Coronary artery (tissue), 2 donors: Measurements from ENCODE around the gene SH2D6.
"Not testable (repeated sequence)": the region's sequence is repeated elsewhere in the genome, so short reads cannot be mapped to it uniquely, and the experiment has no call there.

Source experiments
- DNase-seq: peaks from one replicate; pipeline ENCODE4 v3.0.0-alpha.2; 2017; ENCODE audit warnings: low spot score
- H3K27ac ChIP-seq, 2 donors: fragments of 200-600 bp; sonication (generic); one replicate each; pipeline ENCODE4 v1.5.1; 2016 to 2019
- H3K4me3 ChIP-seq: fragments of 200-600 bp; sonication (generic); 2 replicates; pipeline ENCODE4 v1.5.1; 2016; ENCODE audit warnings: mild to moderate bottlenecking, moderate library complexity
- TF ChIP-seq, protein P1 (sequence below): fragments of 200-600 bp; sonication (generic); IDR thresholded peaks from one replicate; pipeline ENCODE4 v1.5.1; 2019; ENCODE audit warnings: antibody characterized with exemption

SH2D6 gene

DNA sequence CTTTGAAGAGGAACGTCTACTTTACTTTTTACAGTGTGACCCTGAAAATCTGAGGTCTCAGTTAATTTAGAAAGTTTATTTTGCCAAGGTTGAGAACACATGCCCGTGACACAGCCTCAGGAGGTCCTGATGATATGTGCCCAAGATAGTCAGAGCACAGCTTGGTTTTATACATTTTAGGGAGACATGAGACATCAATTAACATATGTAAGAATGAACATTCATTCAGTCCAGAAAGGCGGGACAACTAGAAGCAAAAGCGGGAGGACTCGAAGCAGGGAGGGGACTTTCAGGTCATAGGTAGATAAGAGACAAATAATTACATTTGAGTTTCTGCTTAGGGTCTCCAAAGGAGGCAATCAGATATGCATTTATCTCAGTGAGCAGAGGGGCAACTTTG is 40.3 kb upstream of the SH2D6 start:
- Histone ChIP-seq H3K27ac (no peak overlapping the region), H3K4me3 (no peak overlapping the region)
- peak; percentile 11 for DNase-seq
- TF ChIP-seq, protein P1, sequence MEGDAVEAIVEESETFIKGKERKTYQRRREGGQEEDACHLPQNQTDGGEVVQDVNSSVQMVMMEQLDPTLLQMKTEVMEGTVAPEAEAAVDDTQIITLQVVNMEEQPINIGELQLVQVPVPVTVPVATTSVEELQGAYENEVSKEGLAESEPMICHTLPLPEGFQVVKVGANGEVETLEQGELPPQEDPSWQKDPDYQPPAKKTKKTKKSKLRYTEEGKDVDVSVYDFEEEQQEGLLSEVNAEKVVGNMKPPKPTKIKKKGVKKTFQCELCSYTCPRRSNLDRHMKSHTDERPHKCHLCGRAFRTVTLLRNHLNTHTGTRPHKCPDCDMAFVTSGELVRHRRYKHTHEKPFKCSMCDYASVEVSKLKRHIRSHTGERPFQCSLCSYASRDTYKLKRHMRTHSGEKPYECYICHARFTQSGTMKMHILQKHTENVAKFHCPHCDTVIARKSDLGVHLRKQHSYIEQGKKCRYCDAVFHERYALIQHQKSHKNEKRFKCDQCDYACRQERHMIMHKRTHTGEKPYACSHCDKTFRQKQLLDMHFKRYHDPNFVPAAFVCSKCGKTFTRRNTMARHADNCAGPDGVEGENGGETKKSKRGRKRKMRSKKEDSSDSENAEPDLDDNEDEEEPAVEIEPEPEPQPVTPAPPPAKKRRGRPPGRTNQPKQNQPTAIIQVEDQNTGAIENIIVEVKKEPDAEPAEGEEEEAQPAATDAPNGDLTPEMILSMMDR, result no peak

DNA sequence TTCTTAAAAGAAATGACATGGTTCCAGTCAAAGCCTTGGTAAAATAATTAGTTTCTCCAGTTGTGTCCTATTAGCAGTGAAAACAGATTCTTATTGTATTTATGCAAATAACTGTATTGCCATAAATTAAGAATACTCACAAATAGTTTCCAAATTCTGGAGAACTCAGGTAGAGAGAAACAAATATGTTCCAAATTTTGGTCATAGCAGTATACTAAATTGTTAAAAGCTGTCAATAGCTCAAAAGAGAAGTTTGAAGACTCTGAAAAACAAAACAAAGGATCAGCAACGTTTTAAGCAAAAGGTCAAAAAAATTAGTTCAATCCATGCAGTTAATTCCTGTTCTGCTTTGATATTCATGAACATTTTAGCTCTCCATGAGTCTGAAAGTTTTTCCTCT is 38.5 kb upstream of the SH2D6 start:
- TF ChIP-seq, protein P1, result no peak
- Histone ChIP-seq H3K4me3 (no peak overlapping the region), H3K27ac (no peak overlapping the region)
- no peak for DNase-seq

DNA sequence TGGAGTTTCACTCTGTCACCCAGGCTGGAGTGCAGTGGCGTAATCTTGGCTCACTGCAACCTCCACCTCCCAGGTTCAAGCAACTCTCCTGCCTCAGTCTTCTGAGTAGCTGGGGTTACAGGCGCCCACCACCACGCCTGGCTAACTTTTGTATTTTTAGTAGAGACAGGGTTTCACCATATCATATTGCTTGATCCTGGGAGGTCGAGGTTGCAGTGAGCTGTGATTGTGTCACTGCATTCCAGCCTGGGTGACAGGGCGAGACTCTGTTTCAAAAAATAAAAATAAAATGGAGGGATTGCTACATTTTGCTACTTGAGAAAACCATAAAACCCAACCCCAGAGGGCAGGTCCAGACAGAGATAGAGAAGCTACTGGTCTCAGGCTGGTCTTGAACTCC is 35.4 kb upstream of the SH2D6 start:
- not testable (repeated sequence) for H3K27ac ChIP-seq, DNase-seq, H3K4me3 ChIP-seq

DNA sequence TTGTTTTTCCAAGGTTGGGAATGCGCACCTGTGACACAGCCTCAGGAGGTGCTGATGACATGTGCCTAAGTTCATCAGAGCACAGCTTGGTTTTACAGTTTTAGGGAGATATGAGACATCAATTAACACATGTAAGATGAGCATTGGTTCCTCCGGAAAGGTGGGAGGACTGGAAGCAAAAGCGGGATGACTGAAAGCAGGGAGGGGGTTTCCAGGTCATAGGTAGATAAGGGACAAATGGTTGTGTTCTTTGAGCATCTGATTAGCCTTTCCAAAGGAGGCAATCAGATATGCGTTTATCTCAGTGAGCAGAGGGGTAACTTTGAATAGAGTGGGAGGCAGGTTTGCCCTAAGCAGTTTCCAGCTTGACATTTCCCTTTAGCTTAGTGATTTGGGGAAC is 34.7 kb upstream of the SH2D6 start:
- TF ChIP-seq, protein P1, result no peak
- Histone ChIP-seq H3K27ac (no peak overlapping the region), H3K4me3 (no peak overlapping the region)
- DNase-seq, result no peak

DNA sequence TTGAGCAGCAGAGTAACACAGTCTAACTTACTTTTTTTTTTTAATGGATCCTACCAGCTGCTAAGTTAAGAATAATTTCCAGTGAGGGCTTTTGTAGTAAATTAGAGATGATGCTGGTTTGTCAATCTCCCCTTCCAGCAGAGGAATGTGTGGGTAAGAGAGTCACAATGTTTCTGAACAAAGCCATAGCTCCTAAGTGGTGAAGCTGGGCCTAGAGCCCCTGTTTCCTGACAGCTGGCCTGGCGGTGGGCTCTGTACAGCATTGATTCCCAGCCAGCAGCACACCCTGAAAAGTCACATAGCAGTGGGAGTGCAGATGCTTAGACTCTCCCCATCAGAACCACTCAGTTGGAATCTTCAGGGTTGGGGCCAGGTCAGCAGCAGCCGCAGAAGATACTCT is 32.8 kb upstream of the SH2D6 start:
- DNase-seq, result no peak
- TF ChIP-seq, protein P1, result no peak
- Histone ChIP-seq H3K27ac (no peak overlapping the region), H3K4me3 (no peak overlapping the region)

DNA sequence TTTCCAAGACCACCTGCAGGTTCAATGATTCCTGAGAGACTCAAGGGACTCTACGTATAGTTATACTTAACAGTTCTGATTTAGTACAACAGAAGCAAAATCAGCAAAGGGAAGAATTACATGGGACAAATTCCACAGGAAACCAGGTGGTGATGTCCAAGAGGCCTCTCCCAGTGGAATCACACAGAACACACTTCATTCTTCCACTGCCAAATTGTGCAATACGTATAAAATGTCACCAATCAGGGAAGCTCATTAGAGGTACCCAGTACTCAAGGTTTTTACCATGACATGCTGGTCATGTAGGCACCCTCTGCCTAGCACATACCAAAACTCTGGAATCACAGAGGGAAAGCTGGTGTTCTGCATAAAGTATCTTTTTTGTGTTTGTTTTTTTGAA is 30.8 kb upstream of the SH2D6 start:
- Histone ChIP-seq H3K4me3 (no peak overlapping the region), H3K27ac (no peak overlapping the region)
- no peak for DNase-seq
- TF ChIP-seq, protein P1, result no peak

DNA sequence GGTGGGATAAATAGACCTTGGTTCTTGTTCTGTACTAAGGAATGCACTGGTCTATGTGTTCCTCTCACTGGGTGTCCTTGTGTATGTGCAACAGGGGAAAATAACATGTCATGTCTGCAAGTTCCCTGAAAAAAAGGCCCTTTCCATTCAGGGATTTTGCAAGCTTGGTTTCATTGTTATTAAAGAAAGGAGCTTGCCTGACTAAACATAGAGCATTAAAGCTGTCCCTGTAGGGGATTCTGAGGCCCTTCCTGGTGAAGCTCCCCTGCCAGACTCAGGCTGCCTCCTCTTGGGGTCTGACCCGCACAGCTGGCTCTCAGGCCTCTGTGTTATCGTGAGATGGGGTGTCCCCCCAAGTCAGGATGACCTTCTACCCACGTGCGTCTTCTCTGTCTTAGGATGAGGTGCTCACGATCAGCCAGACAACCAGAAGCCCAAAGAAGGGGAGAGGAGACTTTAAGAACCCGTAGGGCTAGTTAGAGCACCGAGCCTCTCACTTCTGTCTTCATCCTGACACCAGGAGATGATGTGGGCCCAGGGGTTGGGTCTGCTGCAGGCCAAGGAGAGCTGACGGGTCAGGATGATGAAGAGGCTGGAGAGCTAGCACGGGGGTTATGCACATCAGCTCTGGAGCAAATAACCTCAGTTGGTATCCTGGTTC is 29.5 kb upstream of the SH2D6 start:
- TF ChIP-seq, protein P1, result no peak
- H3K4me3 ChIP-seq, result no peak overlapping the region
- H3K27ac ChIP-seq, result no peak overlapping the region
- peak; percentile 56 for DNase-seq
